WTC11 (cell line): ENCODE measurements around the gene CDK3. TPM values are rescaled to one million over a fixed set of nuclear protein-coding genes. Genes with fewer than 3 reads are reported as not detected.

ENCODE experiments used
- ATAC-seq: fragments of 200-7000 bp; cut with Tn5 transposase; 2 replicates; pipeline ENCODE4 v1.10.0; 2021; ENCODE audit warnings: mild to moderate bottlenecking, moderate library complexity
- CTCF ChIA-PET: fragments of 300-600 bp; sonication (Branson Sonifier 250); formaldehyde crosslinking; loops from one replicate; lab custom pipeline; 2021; ENCODE audit warnings: antibody characterized with exemption; lab: Charles Lee
- POLR2A ChIA-PET: fragments of 350-600 bp; sonication (Branson Sonifier 250); formaldehyde crosslinking; loops from one replicate; lab custom pipeline; 2021; ENCODE audit warnings: antibody characterized with exemption; lab: Charles Lee
- DNase-seq: peaks from one replicate; pipeline ENCODE4 v3.0.0; 2021; ENCODE audit warnings: low spot score
- H3K27ac Mint-ChIP-seq: 2 replicates; pipeline ENCODE4 v1.8.0; 2021; ENCODE audit warnings: mixed read lengths
- H3K27me3 Mint-ChIP-seq: 2 replicates; pipeline ENCODE4 v1.8.0; 2021; ENCODE audit warnings: low read depth, mild to moderate bottlenecking, moderate library complexity, mixed read lengths
- H3K36me3 Mint-ChIP-seq: 2 replicates; pipeline ENCODE4 v1.8.0; 2021; ENCODE audit warnings: mixed read lengths
- H3K4me1 Mint-ChIP-seq: 2 replicates; pipeline ENCODE4 v1.8.0; 2022; ENCODE audit warnings: mixed read lengths
- H3K4me3 Mint-ChIP-seq: 2 replicates; pipeline ENCODE4 v1.8.0; 2021; ENCODE audit warnings: mild to moderate bottlenecking, moderate library complexity, mixed read lengths
- H3K9me3 Mint-ChIP-seq: 2 replicates; pipeline ENCODE4 v1.8.0; 2021; ENCODE audit warnings: mixed read lengths
- CDX4 ChIP-seq: fragments of 250-450 bp; sonication (Bioruptor Pico); IDR thresholded peaks from 2 replicates; pipeline ENCODE4 v1.9.0; 2021; ENCODE audit warnings: moderate library complexity, mild to moderate bottlenecking, inconsistent platforms, borderline replicate concordance
- ETV6 ChIP-seq: sonication (generic); formaldehyde crosslinking; IDR thresholded peaks from 2 replicates; pipeline ENCODE4 v1.8.1; 2022; ENCODE audit warnings: mild to moderate bottlenecking, missing genetic modification reagents
- FOXP1 ChIP-seq: sonication (generic); formaldehyde crosslinking; IDR thresholded peaks from 2 replicates; pipeline ENCODE4 v1.8.0; 2022; ENCODE audit warnings: missing genetic modification reagents, mild to moderate bottlenecking, moderate library complexity, borderline replicate concordance
- JUN ChIP-seq: sonication (generic); formaldehyde crosslinking; IDR thresholded peaks from 2 replicates; pipeline ENCODE4 v1.8.0; 2023; ENCODE audit warnings: mild to moderate bottlenecking, missing genetic modification reagents
- MLX ChIP-seq: sonication (generic); formaldehyde crosslinking; IDR thresholded peaks from 2 replicates; pipeline ENCODE4 v1.8.1; 2023; ENCODE audit warnings: mild to moderate bottlenecking, missing genetic modification reagents, moderate library complexity
- NFE2L1 ChIP-seq: sonication (generic); formaldehyde crosslinking; IDR thresholded peaks from 2 replicates; pipeline ENCODE4 v1.8.1; 2023; ENCODE audit warnings: missing genetic modification reagents
- NFYB ChIP-seq: sonication (generic); formaldehyde crosslinking; conservative IDR thresholded peaks from 2 replicates; pipeline ENCODE4 v1.8.0; 2022; ENCODE audit warnings: low read depth, missing genetic modification reagents
- NR3C1 ChIP-seq: sonication (generic); formaldehyde crosslinking; conservative IDR thresholded peaks from 2 replicates; pipeline ENCODE4 v1.8.1; 2023; ENCODE audit warnings: low read depth, mild to moderate bottlenecking, missing genetic modification reagents
- SMAD4 ChIP-seq: sonication (generic); formaldehyde crosslinking; IDR thresholded peaks from 2 replicates; pipeline ENCODE4 v1.8.0; 2022; ENCODE audit warnings: mild to moderate bottlenecking, missing genetic modification reagents
- SOX15 ChIP-seq: fragments of 250-450 bp; sonication (Bioruptor Pico); IDR thresholded peaks from 2 replicates; pipeline ENCODE4 v1.9.0; 2021; ENCODE audit warnings: mild to moderate bottlenecking
- TP53 ChIP-seq: sonication (generic); formaldehyde crosslinking; IDR thresholded peaks from 2 replicates; pipeline ENCODE4 v1.8.1; 2023; ENCODE audit warnings: mild to moderate bottlenecking, missing genetic modification reagents
- ZBTB21 ChIP-seq: sonication (generic); formaldehyde crosslinking; IDR thresholded peaks from 2 replicates; pipeline ENCODE4 v1.8.1; 2023; ENCODE audit warnings: mild to moderate bottlenecking, missing genetic modification reagents, borderline replicate concordance
- ZNF232 ChIP-seq: sonication (generic); formaldehyde crosslinking; IDR thresholded peaks from 2 replicates; pipeline ENCODE4 v1.8.0; 2022; ENCODE audit warnings: mild to moderate bottlenecking, missing genetic modification reagents
- ZNF396 ChIP-seq: fragments of 250-450 bp; sonication (Bioruptor Pico); IDR thresholded peaks from 2 replicates; pipeline ENCODE4 v1.8.0; 2021; ENCODE audit warnings: mild to moderate bottlenecking, moderate library complexity, borderline replicate concordance
- ZNF416 ChIP-seq: fragments of 250-450 bp; sonication (Bioruptor Pico); IDR thresholded peaks from 2 replicates; pipeline ENCODE4 v1.9.0; 2021; ENCODE audit warnings: mild to moderate bottlenecking, inconsistent platforms
- ZNF423 ChIP-seq: fragments of 250-450 bp; sonication (Bioruptor Pico); IDR thresholded peaks from 2 replicates; pipeline ENCODE4 v2.1.2; 2022; ENCODE audit warnings: mild to moderate bottlenecking, moderate library complexity
- total RNA-seq: library from RNA; stranded (reverse); gene quantifications from 3 replicates; pipeline ENCODE4 v1.2.3, GENCODE V29; 2021
- TF ChIP-seq, protein P1 (sequence below): fragments of 250-450 bp; sonication (Bioruptor Pico); IDR thresholded peaks from 2 replicates; pipeline ENCODE4 v2.1.2; 2022; ENCODE audit warnings: mild to moderate bottlenecking, moderate library complexity
- TF ChIP-seq, protein P2 (sequence below): sonication (generic); formaldehyde crosslinking; IDR thresholded peaks from 2 replicates; pipeline ENCODE4 v1.8.1; 2022; ENCODE audit warnings: mild to moderate bottlenecking, moderate library complexity, missing genetic modification reagents
- TF ChIP-seq, protein P3 (sequence below): fragments of 250-450 bp; sonication (Bioruptor Pico); conservative IDR thresholded peaks from 2 replicates; pipeline ENCODE4 v1.9.0; 2021; ENCODE audit warnings: mild to moderate bottlenecking
- TF ChIP-seq, protein P4 (sequence below): sonication (generic); formaldehyde crosslinking; IDR thresholded peaks from 2 replicates; pipeline ENCODE4 v1.8.0; 2022; ENCODE audit warnings: mild to moderate bottlenecking, missing genetic modification reagents
- TF ChIP-seq, protein P5 (sequence below): sonication (generic); formaldehyde crosslinking; IDR thresholded peaks from 2 replicates; pipeline ENCODE4 v1.8.0; 2022; ENCODE audit warnings: mild to moderate bottlenecking, missing genetic modification reagents

CDK3 gene
- total RNA-seq, 1 experiment from 2014 or later: 9.5 TPM

- CTCF ChIA-PET: interaction anchor here (1.3 kb wide), 1 partner anchor 27 kb away, joined by 4 read pairs; no protein-coding TSS in a partner anchor
- Mint-ChIP-seq H3K36me3 (peaks cover 14% of the 10 kb centered on the region), H3K4me1 (peaks cover 26% of the 10 kb centered on the region), H3K27ac (peak overlapping the region; percentile 82; the same call in 1 of the 2 replicates), H3K27me3 (no peaks in the 10 kb centered on the region), H3K9me3 (no peaks in the 10 kb centered on the region), H3K4me3 (no peak overlapping the region)
- TF ChIP-seq ZNF416 (CRISPR knock-in tag): no peak
- no peak for TF ChIP-seq NR3C1
- TF ChIP-seq, protein P1, sequence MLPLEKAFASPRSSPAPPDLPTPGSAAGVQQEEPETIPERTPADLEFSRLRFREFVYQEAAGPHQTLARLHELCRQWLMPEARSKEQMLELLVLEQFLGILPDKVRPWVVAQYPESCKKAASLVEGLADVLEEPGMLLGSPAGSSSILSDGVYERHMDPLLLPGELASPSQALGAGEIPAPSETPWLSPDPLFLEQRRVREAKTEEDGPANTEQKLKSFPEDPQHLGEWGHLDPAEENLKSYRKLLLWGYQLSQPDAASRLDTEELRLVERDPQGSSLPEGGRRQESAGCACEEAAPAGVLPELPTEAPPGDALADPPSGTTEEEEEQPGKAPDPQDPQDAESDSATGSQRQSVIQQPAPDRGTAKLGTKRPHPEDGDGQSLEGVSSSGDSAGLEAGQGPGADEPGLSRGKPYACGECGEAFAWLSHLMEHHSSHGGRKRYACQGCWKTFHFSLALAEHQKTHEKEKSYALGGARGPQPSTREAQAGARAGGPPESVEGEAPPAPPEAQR (CRISPR knock-in tag): no peak
- TF ChIP-seq ZBTB21 (CRISPR knock-in tag): no peak
- TF ChIP-seq SOX15 (CRISPR knock-in tag): no peak
- TF ChIP-seq, protein P2, sequence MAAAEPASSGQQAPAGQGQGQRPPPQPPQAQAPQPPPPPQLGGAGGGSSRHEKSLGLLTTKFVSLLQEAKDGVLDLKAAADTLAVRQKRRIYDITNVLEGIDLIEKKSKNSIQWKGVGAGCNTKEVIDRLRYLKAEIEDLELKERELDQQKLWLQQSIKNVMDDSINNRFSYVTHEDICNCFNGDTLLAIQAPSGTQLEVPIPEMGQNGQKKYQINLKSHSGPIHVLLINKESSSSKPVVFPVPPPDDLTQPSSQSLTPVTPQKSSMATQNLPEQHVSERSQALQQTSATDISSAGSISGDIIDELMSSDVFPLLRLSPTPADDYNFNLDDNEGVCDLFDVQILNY (CRISPR knock-in tag): no peak
- TF ChIP-seq FOXP1 (CRISPR knock-in tag): no peak
- no peak for TF ChIP-seq NFYB (CRISPR knock-in tag)
- no peak for TF ChIP-seq MLX (CRISPR knock-in tag)
- no peak for TF ChIP-seq ETV6 (CRISPR knock-in tag)
- TF ChIP-seq SMAD4: no peak
- DNase-seq (no peak), ATAC-seq (no peak)
- POLR2A ChIA-PET: no interaction called here
These were observed 13.6 kb upstream of the CDK3 start for GRCh38 chr17:75987041-75987440.

DNA sequence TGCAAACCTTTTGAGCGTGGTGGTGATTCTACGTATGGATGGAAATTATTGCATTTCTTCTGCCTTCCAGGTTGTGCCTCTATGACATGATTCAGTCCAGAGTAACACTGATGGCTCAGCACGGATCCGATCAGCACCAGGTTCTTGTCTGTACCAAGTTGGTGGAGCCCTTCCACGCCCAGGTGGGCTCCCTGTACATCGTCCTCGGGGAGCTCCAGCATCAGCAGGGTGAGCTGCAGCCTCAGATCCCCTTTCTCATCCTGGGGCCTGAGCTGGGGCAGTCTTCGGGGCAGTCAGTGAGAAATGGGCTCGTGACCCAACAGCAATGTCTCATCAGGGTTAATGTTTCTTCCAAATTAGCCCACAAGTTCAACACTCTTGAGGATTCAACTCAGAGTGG, 9.3 kb upstream of the CDK3 start:
- H3K4me1 Mint-ChIP-seq: no peaks in the 10 kb centered on the region
- 0 out of 2 replicates have a peak overlapping the region, but pooled peaks have one; percentile 41 for H3K27ac Mint-ChIP-seq
- POLR2A ChIA-PET: interaction anchor here (0.7 kb wide), 1 partner anchor 12 kb away, joined by 3 read pairs; no protein-coding TSS in a partner anchor
- no peaks in the 10 kb centered on the region for H3K9me3 Mint-ChIP-seq
- no peak for TF ChIP-seq ZNF232 (CRISPR knock-in tag)
- TF ChIP-seq NFE2L1: no peak
- no peak for TF ChIP-seq CDX4 (CRISPR knock-in tag)
- TF ChIP-seq ETV6 (CRISPR knock-in tag): no peak
- TF ChIP-seq, protein P3, sequence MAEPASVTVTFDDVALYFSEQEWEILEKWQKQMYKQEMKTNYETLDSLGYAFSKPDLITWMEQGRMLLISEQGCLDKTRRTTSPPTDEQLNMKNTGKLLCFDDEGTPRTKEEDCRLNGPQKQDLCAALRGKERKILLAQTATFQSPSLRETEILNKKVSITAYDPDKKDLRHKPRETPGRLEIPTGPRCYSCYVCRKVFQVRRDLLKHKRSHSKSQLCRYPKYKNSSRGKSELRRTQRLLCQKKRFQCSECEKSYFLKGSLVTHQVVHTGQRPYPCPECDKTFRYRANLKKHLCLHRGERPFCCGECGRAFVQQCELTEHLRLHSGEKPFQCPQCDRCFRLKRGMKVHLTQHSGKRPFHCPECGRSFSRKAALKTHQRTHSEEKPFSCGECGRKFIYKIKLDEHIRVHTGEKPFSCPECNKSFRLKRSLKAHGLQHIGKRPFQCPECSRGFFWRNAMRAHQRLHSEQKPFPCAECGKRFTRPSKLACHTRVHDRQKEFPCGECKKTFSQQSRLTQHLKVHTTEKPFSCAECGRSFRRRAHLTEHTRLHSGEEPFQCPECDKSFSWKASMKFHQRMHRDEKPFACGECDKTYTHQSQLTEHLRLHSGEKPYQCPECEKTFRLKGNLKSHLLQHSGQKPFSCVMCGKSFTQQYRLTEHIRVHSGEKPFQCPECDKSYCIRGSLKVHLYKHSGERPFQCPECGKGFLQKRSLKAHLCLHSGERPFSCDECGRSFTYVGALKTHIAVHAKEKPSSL: no peak
- no peak for TF ChIP-seq TP53 (CRISPR knock-in tag)
- ATAC-seq (no peak), DNase-seq (no peak)
- CTCF ChIA-PET: interaction anchor here (1.6 to 3.2 kb wide), 2 partner anchors 9 to 23 kb away, joined by 3 to 12 read pairs; partner anchors contain the start of gene CDK3
- no peaks in the 10 kb centered on the region for H3K27me3 Mint-ChIP-seq
- no peak overlapping the region for H3K4me3 Mint-ChIP-seq
- H3K36me3 Mint-ChIP-seq: peaks cover 23% of the 10 kb centered on the region

DNA sequence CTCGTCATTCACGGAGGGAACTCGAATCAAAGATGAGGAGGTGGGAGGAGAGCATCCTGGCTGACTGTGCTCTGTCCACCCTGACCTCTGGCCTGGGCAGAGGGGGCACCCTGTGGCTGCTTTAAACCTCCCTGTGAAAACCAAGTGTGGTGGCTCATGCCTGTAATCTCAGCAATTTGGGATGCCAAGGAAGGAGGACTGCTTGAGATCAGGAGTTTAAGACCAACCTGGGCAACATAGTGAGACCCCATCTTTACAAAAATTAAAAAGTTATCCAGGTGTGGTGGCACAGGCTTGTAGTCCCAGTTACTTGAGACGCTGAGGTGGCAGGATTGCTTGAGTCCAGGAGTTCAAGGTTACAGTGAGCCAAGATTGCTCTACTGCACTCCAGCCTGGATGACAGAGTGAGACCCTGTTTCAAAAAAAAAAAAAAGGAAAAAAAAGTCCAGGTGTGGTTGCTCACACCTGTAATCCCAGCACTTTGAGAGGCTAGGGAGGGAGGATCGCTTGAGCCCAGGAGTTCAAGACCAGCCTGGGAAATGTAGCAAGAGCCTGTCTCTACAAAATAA, 5.8 kb upstream of the CDK3 start:
- Mint-ChIP-seq H3K36me3 (peaks cover 18% of the 10 kb centered on the region), H3K4me1 (peaks cover 9% of the 10 kb centered on the region), H3K27ac (no peak overlapping the region), H3K9me3 (no peaks in the 10 kb centered on the region), H3K4me3 (no peak overlapping the region), H3K27me3 (no peaks in the 10 kb centered on the region)
- DNase-seq (no peak), ATAC-seq (no peak)
- CTCF ChIA-PET: interaction anchor here (0.7 to 1.8 kb wide), 2 partner anchors 90 to 285 kb away, joined by 3 to 6 read pairs; partner anchors contain the start of gene MRPL38
- POLR2A ChIA-PET: no interaction called here
- TF ChIP-seq ETV6 (CRISPR knock-in tag): no peak
- TF ChIP-seq, protein P4, sequence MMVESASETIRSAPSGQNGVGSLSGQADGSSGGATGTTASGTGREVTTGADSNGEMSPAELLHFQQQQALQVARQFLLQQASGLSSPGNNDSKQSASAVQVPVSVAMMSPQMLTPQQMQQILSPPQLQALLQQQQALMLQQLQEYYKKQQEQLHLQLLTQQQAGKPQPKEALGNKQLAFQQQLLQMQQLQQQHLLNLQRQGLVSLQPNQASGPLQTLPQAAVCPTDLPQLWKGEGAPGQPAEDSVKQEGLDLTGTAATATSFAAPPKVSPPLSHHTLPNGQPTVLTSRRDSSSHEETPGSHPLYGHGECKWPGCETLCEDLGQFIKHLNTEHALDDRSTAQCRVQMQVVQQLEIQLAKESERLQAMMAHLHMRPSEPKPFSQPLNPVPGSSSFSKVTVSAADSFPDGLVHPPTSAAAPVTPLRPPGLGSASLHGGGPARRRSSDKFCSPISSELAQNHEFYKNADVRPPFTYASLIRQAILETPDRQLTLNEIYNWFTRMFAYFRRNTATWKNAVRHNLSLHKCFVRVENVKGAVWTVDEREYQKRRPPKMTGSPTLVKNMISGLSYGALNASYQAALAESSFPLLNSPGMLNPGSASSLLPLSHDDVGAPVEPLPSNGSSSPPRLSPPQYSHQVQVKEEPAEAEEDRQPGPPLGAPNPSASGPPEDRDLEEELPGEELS: no peak
- no peak for TF ChIP-seq JUN (CRISPR knock-in tag)
- no peak for TF ChIP-seq ZNF423 (CRISPR knock-in tag)
- no peak for TF ChIP-seq ZNF232 (CRISPR knock-in tag)
- TF ChIP-seq, protein P5, sequence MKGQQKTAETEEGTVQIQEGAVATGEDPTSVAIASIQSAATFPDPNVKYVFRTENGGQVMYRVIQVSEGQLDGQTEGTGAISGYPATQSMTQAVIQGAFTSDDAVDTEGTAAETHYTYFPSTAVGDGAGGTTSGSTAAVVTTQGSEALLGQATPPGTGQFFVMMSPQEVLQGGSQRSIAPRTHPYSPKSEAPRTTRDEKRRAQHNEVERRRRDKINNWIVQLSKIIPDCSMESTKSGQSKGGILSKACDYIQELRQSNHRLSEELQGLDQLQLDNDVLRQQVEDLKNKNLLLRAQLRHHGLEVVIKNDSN: no peak
- TF ChIP-seq ZNF396 (CRISPR knock-in tag): no peak
